Astrocyte (in vitro differentiated cells and primary cell): ENCODE data around the gene ANKRD45. TPM values are rescaled to one million over a fixed set of nuclear protein-coding genes. Genes with fewer than 3 reads are reported as not detected.
A peak's percentile ranks its signal among the peaks of the same experiment; 100 is the strongest.

Experiments
- DNase-seq: peaks from one replicate; pipeline ENCODE4 v3.0.0-alpha.2; 2010; ENCODE audit warnings: low read depth
- FAIRE-seq: peaks from 2 replicates; lab custom pipeline; 2011; peaks lifted over from hg19 to GRCh38; lab: Jason Lieb, UNC
- H2AFZ ChIP-seq: 2 replicates; pipeline ENCODE4 v1.6.0; 2012; ENCODE audit warnings: low read depth, low read length, inconsistent platforms
- H3K27ac ChIP-seq: 2 replicates; pipeline ENCODE4 v1.5.1; 2011; ENCODE audit warnings: low read depth, low read length, inconsistent platforms
- H3K27me3 ChIP-seq: 2 replicates; pipeline ENCODE4 v1.6.0; 2011; ENCODE audit warnings: low read length, inconsistent platforms; ENCODE audit not compliant: insufficient read depth
- H3K36me3 ChIP-seq: 2 replicates; pipeline ENCODE4 v1.5.1; 2011; ENCODE audit warnings: low read length, inconsistent platforms; ENCODE audit not compliant: insufficient read depth
- H3K4me1 ChIP-seq: 2 replicates; pipeline ENCODE4 v1.5.1; 2011; ENCODE audit warnings: low read length, inconsistent platforms; ENCODE audit not compliant: insufficient read depth
- H3K4me2 ChIP-seq: 2 replicates; pipeline ENCODE4 v1.6.0; 2012; ENCODE audit warnings: low read length, inconsistent platforms
- H3K4me3 ChIP-seq: 2 replicates; pipeline ENCODE4 v1.5.1; 2011; ENCODE audit warnings: low read depth, mild to moderate bottlenecking, low read length, inconsistent platforms; ENCODE audit not compliant: insufficient read depth
- H3K79me2 ChIP-seq: 2 replicates; pipeline ENCODE4 v1.6.0; 2012; ENCODE audit warnings: mild to moderate bottlenecking, low read length, inconsistent platforms; ENCODE audit not compliant: insufficient read depth
- H3K9ac ChIP-seq: 2 replicates; pipeline ENCODE4 v1.6.0; 2012; ENCODE audit warnings: mild to moderate bottlenecking, low read length, inconsistent platforms
- H3K9me3 ChIP-seq: 2 replicates; pipeline ENCODE4 v1.5.1; 2012; ENCODE audit warnings: low read depth, mild to moderate bottlenecking, low read length, inconsistent platforms; ENCODE audit not compliant: insufficient read depth
- H4K20me1 ChIP-seq: 2 replicates; pipeline ENCODE4 v1.6.0; 2012; ENCODE audit warnings: low read length, inconsistent platforms; ENCODE audit not compliant: insufficient read depth
- H3K27ac Mint-ChIP-seq: one replicate; pipeline ENCODE4 v1.8.0; 2021; ENCODE audit warnings: mild to moderate bottlenecking, mixed read lengths; ENCODE audit not compliant: unreplicated experiment
- H3K27me3 Mint-ChIP-seq: one replicate; pipeline ENCODE4 v1.8.0; 2021; ENCODE audit warnings: low read depth, mixed read lengths; ENCODE audit not compliant: unreplicated experiment
- H3K36me3 Mint-ChIP-seq: one replicate; pipeline ENCODE4 v1.8.0; 2021; ENCODE audit warnings: low read depth, mixed read lengths; ENCODE audit not compliant: unreplicated experiment
- H3K4me1 Mint-ChIP-seq: one replicate; pipeline ENCODE4 v1.8.0; 2021; ENCODE audit warnings: low read depth, mixed read lengths; ENCODE audit not compliant: unreplicated experiment
- H3K4me3 Mint-ChIP-seq: one replicate; pipeline ENCODE4 v1.8.0; 2021; ENCODE audit warnings: mild to moderate bottlenecking, moderate library complexity, mixed read lengths; ENCODE audit not compliant: unreplicated experiment
- H3K9me3 Mint-ChIP-seq: one replicate; pipeline ENCODE4 v1.8.0; 2021; ENCODE audit warnings: mild to moderate bottlenecking, mixed read lengths; ENCODE audit not compliant: unreplicated experiment
- CTCF ChIP-seq: IDR thresholded peaks from 2 replicates; pipeline ENCODE4 v1.5.1; 2011; ENCODE audit warnings: low read depth, mild to moderate bottlenecking, inconsistent platforms, low read length, moderate library complexity; ENCODE audit not compliant: insufficient read depth
- EZH2 ChIP-seq: IDR thresholded peaks from 2 replicates; pipeline ENCODE4 v1.6.1; 2012; ENCODE audit warnings: mild to moderate bottlenecking, low read length, inconsistent platforms; ENCODE audit not compliant: insufficient read depth
- total RNA-seq: library from RNA; stranded (reverse); gene quantifications from 2 replicates; pipeline ENCODE4 v1.2.1, GENCODE V29; 2021

The ANKRD45 gene
- total RNA-seq, 1 donor from 2014 or later, result 1.4 TPM

GRCh38 chr1:173714759-173715537, 45.3 kb upstream of the ANKRD45 start, which contains the start of gene KLHL20:
Gene KLHL20, plus strand, starts transcription at chr1:173714981. Its CDS starts 1,063 bp downstream, at chr1:173716044.
- Mint-ChIP-seq H3K9me3 (no peaks in the 10 kb centered on the region), H3K4me1 (peaks cover 5% of the 10 kb centered on the region), H3K4me3 (peak within 1 kb of the TSS; percentile 96), H3K27me3 (peaks cover 9% of the 10 kb centered on the region), H3K27ac (peak within 1 kb of the TSS; percentile 95), H3K36me3 (no peaks in the 10 kb centered on the region)
- TF ChIP-seq EZH2, result no peak
- TF ChIP-seq CTCF, result no peak
- Histone ChIP-seq H3K36me3 (no peaks in the 10 kb centered on the region), H2AFZ (peak within 1 kb of the TSS; percentile 98), H4K20me1 (peaks cover 4% of the 10 kb centered on the region), H3K27me3 (peaks cover 3% of the 10 kb centered on the region), H3K27ac (peak within 1 kb of the TSS; percentile 79), H3K9ac (peak within 1 kb of the TSS; percentile 89), H3K9me3 (no peaks in the 10 kb centered on the region), H3K4me2 (peak within 1 kb of the TSS; percentile 89), H3K4me3 (peak within 1 kb of the TSS; percentile 91), H3K79me2 (peaks cover 39% of the 10 kb centered on the region), H3K4me1 (peaks cover 4% of the 10 kb centered on the region)
- peak; percentile 88 for DNase-seq
- FAIRE-seq, result peak; percentile 47

- Histone ChIP-seq H3K4me1 (peaks cover 4% of the 10 kb centered on the region), H3K79me2 (peaks cover 34% of the 10 kb centered on the region), H4K20me1 (peaks cover 4% of the 10 kb centered on the region), H3K4me3 (peak overlapping the region; percentile 91), H3K4me2 (peak overlapping the region; percentile 89), H2AFZ (peak overlapping the region; percentile 98), H3K9ac (peak overlapping the region; percentile 89), H3K27ac (peak overlapping the region; percentile 79), H3K27me3 (peaks cover 3% of the 10 kb centered on the region), H3K9me3 (no peaks in the 10 kb centered on the region), H3K36me3 (no peaks in the 10 kb centered on the region)
- H3K27ac Mint-ChIP-seq, result peak overlapping the region; percentile 95
- H3K36me3 Mint-ChIP-seq, result no peaks in the 10 kb centered on the region
- H3K4me1 Mint-ChIP-seq, result peaks cover 5% of the 10 kb centered on the region
- peak overlapping the region; percentile 96 for H3K4me3 Mint-ChIP-seq
- DNase-seq (no peak), FAIRE-seq (no peak)
- TF ChIP-seq EZH2 (no peak), CTCF (no peak)
- H3K9me3 Mint-ChIP-seq, result no peaks in the 10 kb centered on the region
- H3K27me3 Mint-ChIP-seq, result peaks cover 11% of the 10 kb centered on the region
Measured at GRCh38 chr1:173714441-173714758, 44.7 kb upstream of the ANKRD45 start.

- Histone ChIP-seq H4K20me1 (no peaks in the 10 kb centered on the region), H3K79me2 (no peaks in the 10 kb centered on the region), H2AFZ (no peak overlapping the region), H3K4me1 (no peaks in the 10 kb centered on the region), H3K4me3 (no peak overlapping the region), H3K9ac (no peak overlapping the region), H3K9me3 (no peaks in the 10 kb centered on the region), H3K4me2 (no peak overlapping the region), H3K27ac (no peak overlapping the region), H3K36me3 (no peaks in the 10 kb centered on the region), H3K27me3 (peaks cover 10% of the 10 kb centered on the region)
- H3K27me3 Mint-ChIP-seq, result peaks cover 20% of the 10 kb centered on the region
- no peak overlapping the region for H3K27ac Mint-ChIP-seq
- no peaks in the 10 kb centered on the region for H3K9me3 Mint-ChIP-seq
- no peak for TF ChIP-seq EZH2
- no peak for TF ChIP-seq CTCF
- DNase-seq (no peak), FAIRE-seq (no peak)
- H3K36me3 Mint-ChIP-seq, result no peaks in the 10 kb centered on the region
- H3K4me3 Mint-ChIP-seq, result no peak overlapping the region
- no peaks in the 10 kb centered on the region for H3K4me1 Mint-ChIP-seq
Measured at GRCh38 chr1:173708787-173709186, 39.1 kb upstream of the ANKRD45 start.
